PC-9 (cell line): ENCODE data around the gene PAGE4.
A peak's percentile ranks its signal among the peaks of the same experiment; 100 is the strongest.

ENCODE experiments used
- EZH2 ChIP-seq: fragments of 200-600 bp; sonication (generic); IDR thresholded peaks from 2 replicates; pipeline ENCODE4 v1.8.0; 2017; ENCODE audit warnings: antibody characterized with exemption, low read depth
- TF ChIP-seq, protein P1 (sequence below): fragments of 200-600 bp; sonication (generic); conservative IDR thresholded peaks from 2 replicates; pipeline ENCODE4 v1.6.1; 2017; ENCODE audit warnings: mixed run types, antibody characterized with exemption, mild to moderate bottlenecking, moderate library complexity

DNA sequence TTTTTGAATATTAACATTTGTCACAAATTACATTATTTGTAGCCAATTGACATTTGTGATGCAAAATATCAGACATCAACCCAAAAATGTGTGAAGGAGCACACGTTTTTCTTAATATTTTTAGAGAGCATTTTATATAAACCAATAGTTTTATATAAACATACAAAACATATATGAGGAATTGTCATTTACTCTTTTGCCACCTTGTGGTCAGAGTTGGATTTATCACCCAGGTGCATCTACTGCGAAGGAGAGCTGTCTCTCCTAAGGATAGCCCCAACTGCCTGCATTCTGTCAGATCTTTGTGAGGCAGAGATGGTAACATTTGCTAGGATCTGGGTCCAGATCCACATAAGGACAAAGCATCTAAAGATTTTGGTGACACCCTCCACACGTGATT lies 47.6 kb downstream of the PAGE4 start:
- TF ChIP-seq, protein P1, sequence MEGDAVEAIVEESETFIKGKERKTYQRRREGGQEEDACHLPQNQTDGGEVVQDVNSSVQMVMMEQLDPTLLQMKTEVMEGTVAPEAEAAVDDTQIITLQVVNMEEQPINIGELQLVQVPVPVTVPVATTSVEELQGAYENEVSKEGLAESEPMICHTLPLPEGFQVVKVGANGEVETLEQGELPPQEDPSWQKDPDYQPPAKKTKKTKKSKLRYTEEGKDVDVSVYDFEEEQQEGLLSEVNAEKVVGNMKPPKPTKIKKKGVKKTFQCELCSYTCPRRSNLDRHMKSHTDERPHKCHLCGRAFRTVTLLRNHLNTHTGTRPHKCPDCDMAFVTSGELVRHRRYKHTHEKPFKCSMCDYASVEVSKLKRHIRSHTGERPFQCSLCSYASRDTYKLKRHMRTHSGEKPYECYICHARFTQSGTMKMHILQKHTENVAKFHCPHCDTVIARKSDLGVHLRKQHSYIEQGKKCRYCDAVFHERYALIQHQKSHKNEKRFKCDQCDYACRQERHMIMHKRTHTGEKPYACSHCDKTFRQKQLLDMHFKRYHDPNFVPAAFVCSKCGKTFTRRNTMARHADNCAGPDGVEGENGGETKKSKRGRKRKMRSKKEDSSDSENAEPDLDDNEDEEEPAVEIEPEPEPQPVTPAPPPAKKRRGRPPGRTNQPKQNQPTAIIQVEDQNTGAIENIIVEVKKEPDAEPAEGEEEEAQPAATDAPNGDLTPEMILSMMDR, result peak; percentile 43; the same call in 1 of the 2 replicates
- no peak for TF ChIP-seq EZH2
